AG09309 (cell line): ENCODE results near the gene IARS1.

ENCODE experiments used
- DNase-seq: peaks from one replicate; pipeline ENCODE4 v3.0.0-alpha.2; 2010; ENCODE audit warnings: low read depth
- H3K4me3 ChIP-seq: 2 replicates; pipeline ENCODE4 v1.5.1; 2011; ENCODE audit warnings: mild to moderate bottlenecking, low read depth, low read length, moderate library complexity; ENCODE audit not compliant: control insufficient read depth
- CTCF ChIP-seq: IDR thresholded peaks from 2 replicates; pipeline ENCODE4 v1.5.1; 2011; ENCODE audit warnings: mild to moderate bottlenecking, low read depth, low read length, inconsistent platforms; ENCODE audit not compliant: insufficient read depth, control insufficient read depth; ENCODE audit errors: missing control alignments

Gene IARS1

DNA sequence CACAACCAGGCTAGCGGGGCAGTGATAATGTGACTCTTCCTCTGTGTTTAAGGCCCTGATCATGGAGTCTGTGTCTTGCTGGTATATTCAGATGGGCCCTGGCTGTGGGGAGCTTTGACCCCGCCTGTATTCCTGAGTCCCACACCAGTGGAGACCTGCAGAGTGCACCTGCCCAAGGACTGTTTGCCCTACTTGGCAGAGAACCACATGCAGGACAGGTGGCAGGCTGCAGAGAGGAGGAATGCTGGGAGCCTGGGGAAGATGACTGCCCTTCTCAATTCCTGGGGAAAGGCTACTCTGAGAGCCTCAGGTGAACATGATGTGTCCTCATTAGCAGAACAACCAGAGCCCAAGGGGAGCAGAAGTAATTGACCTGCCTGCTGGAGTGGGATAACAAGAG lies 36.2 kb downstream of the IARS1 start:
- no peak for TF ChIP-seq CTCF
- H3K4me3 ChIP-seq = no peak overlapping the region
- no peak for DNase-seq

GRCh38 chr9:92254381-92255337 lies 38.8 kb downstream of the IARS1 start:
- H3K4me3 ChIP-seq = no peak overlapping the region
- TF ChIP-seq CTCF = no peak
- DNase-seq = no peak

- no peak for TF ChIP-seq CTCF
- no peak overlapping the region for H3K4me3 ChIP-seq
- DNase-seq = no peak
These were observed 39.8 kb downstream of the IARS1 start for GRCh38 chr9:92253656-92254055.

GRCh38 chr9:92247981-92248380 lies 45.5 kb downstream of the IARS1 start:
- H3K4me3 ChIP-seq = no peak overlapping the region
- TF ChIP-seq CTCF = no peak
- DNase-seq = no peak

DNA sequence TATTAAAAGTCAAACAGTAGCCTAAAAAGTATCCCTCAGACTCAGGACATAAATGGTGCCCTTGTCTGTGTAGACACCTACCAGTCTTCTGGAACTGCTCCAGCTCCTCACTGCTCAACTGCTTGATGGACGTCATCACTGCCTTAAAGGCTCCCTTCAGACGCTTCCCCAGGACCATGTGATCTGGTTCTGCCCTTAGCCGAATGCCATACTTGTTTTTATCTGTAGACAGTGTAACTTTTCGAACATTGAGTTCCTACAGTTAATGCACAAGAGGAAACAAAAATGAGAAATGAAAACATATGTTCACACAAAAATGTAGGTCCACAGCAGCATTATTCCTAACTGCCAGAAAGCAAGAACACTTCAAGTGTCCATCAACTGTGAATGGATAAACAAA lies 46.2 kb downstream of the IARS1 start:
- TF ChIP-seq CTCF = no peak
- no peak overlapping the region for H3K4me3 ChIP-seq
- no peak for DNase-seq

GRCh38 chr9:92245005-92245797 lies 48.3 kb downstream of the IARS1 start:
- TF ChIP-seq CTCF = no peak
- no peak overlapping the region for H3K4me3 ChIP-seq
- DNase-seq = peak; percentile 57
